Stimulated activated naive CD8-positive, alpha-beta T cell treated with anti-CD3 and anti-CD28 coated beads, Interleukin-15, Interleukin-2, amounts not matched to agents 100 ng/mL and 50 ng/mL, for 24 hours (primary cell): ENCODE data around the gene GARS1.
A peak's percentile ranks its signal among the peaks of the same experiment; 100 is the strongest.
"Not testable (repeated sequence)": the region's sequence is repeated elsewhere in the genome, so short reads cannot be mapped to it uniquely, and the experiment has no call there.

Experiments
- H3K27ac Mint-ChIP-seq: one replicate; pipeline ENCODE4 v1.8.0; 2021; ENCODE audit warnings: mild to moderate bottlenecking, mixed read lengths
- H3K27me3 Mint-ChIP-seq: one replicate; pipeline ENCODE4 v1.8.0; 2021; ENCODE audit warnings: mixed read lengths
- H3K36me3 Mint-ChIP-seq: one replicate; pipeline ENCODE4 v1.8.0; 2021; ENCODE audit warnings: low read depth, mixed read lengths
- H3K4me1 Mint-ChIP-seq: one replicate; pipeline ENCODE4 v1.8.0; 2021; ENCODE audit warnings: low read depth, mixed read lengths
- H3K4me3 Mint-ChIP-seq: one replicate; pipeline ENCODE4 v1.8.0; 2021; ENCODE audit warnings: mild to moderate bottlenecking, mixed read lengths
- H3K9me3 Mint-ChIP-seq: one replicate; pipeline ENCODE4 v1.8.0; 2021; ENCODE audit warnings: mixed read lengths

GARS1 gene

GRCh38 chr7:30630986-30631385 is 36.3 kb downstream of the GARS1 start:
- Mint-ChIP-seq H3K36me3 (peaks cover 88% of the 10 kb centered on the region), H3K4me3 (no peak overlapping the region), H3K4me1 (peaks cover 16% of the 10 kb centered on the region), H3K27me3 (no peaks in the 10 kb centered on the region), H3K9me3 (peaks cover 6% of the 10 kb centered on the region), H3K27ac (no peak overlapping the region)

GRCh38 chr7:30633223-30633622 is 38.5 kb downstream of the GARS1 start:
- H3K27ac Mint-ChIP-seq: no peak overlapping the region
- peaks cover 71% of the 10 kb centered on the region for H3K36me3 Mint-ChIP-seq
- peaks cover 6% of the 10 kb centered on the region for H3K9me3 Mint-ChIP-seq
- H3K4me3 Mint-ChIP-seq: no peak overlapping the region
- no peaks in the 10 kb centered on the region for H3K4me1 Mint-ChIP-seq
- no peaks in the 10 kb centered on the region for H3K27me3 Mint-ChIP-seq

DNA sequence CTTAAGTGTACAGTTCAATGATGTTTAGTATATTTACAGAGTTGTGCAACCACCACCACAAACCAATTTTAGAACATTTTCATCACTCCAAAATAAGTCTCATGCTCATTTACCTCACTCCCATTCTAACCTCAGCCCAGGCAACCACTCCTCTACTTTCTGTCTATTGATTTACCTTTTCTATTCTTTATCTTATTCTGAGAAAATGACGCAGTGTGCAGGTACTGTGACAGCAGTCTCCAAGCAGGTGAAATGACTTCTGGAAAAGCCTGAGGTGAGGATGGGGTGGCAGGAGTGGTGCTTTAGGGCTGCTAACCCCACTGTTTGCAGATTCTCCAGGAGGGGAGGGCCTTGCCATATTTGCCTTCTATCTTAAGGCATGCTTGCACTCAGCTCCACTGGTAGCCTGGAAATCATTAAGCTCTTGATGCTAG is 39.5 kb downstream of the GARS1 start:
- H3K27me3 Mint-ChIP-seq: no peaks in the 10 kb centered on the region
- no peak overlapping the region for H3K4me3 Mint-ChIP-seq
- no peak overlapping the region for H3K27ac Mint-ChIP-seq
- H3K9me3 Mint-ChIP-seq: peaks cover 6% of the 10 kb centered on the region
- H3K36me3 Mint-ChIP-seq: peaks cover 61% of the 10 kb centered on the region
- H3K4me1 Mint-ChIP-seq: no peaks in the 10 kb centered on the region

DNA sequence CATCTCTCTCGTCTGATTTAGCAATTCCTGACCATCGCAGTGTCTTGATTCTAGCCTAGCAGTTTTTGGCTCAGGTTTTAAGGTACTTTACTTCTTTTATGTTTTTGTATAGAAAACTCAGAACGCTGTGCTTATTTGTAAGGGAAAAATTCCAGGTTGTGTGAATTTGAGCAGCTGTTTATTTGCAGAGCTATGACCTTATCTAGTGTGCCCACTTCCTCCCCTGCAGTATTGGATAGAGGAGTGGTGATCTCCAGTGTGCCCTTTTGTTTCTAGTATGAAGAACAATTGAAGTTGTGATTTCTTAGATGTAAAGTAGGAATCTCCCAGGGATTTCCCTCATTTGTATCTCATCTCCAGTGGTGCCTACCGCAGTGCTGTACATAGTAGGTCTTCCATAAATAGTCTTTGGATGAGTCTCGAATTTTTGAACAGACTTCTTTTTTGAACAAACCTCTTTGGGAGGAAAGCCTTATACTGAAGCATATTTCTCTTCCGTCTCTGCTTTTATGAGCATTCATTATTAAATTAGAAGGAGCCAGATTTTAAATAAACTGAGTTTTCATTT is 40.0 kb downstream of the GARS1 start:
- peaks cover 56% of the 10 kb centered on the region for H3K36me3 Mint-ChIP-seq
- no peaks in the 10 kb centered on the region for H3K27me3 Mint-ChIP-seq
- H3K27ac Mint-ChIP-seq: peak overlapping the region; percentile 49
- H3K9me3 Mint-ChIP-seq: peaks cover 6% of the 10 kb centered on the region
- no peak overlapping the region for H3K4me3 Mint-ChIP-seq
- no peaks in the 10 kb centered on the region for H3K4me1 Mint-ChIP-seq

DNA sequence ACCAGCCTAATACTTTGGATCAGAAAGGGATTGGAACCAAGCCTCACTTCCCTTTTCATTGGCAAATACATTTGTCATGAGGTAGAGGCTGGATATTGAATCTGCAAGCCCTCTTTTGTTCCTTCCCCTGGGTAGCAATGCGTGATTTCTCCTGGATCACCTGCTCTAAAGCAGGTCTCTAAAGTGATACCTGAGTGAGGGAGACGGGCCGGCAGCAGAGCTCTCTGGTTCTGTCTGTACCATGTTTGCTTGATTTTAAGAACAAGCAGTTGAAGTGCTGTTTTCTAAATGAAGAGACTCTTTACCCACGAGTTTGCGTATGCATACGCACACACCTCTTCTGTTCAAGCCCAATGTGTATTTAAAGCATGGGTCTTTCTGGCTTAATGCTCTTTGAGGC is 41.1 kb downstream of the GARS1 start:
- H3K4me1 Mint-ChIP-seq: no peaks in the 10 kb centered on the region
- no peak overlapping the region for H3K4me3 Mint-ChIP-seq
- no peak overlapping the region for H3K27ac Mint-ChIP-seq
- H3K9me3 Mint-ChIP-seq: peaks cover 6% of the 10 kb centered on the region
- H3K27me3 Mint-ChIP-seq: no peaks in the 10 kb centered on the region
- peaks cover 52% of the 10 kb centered on the region for H3K36me3 Mint-ChIP-seq

- H3K27ac Mint-ChIP-seq, H3K9me3 Mint-ChIP-seq, H3K4me3 Mint-ChIP-seq, H3K27me3 Mint-ChIP-seq, H3K4me1 Mint-ChIP-seq: not testable (repeated sequence)
- H3K36me3 Mint-ChIP-seq: peaks cover 21% of the 10 kb centered on the region
Observed at GRCh38 chr7:30642322-30642721, 47.6 kb downstream of the GARS1 start.

DNA sequence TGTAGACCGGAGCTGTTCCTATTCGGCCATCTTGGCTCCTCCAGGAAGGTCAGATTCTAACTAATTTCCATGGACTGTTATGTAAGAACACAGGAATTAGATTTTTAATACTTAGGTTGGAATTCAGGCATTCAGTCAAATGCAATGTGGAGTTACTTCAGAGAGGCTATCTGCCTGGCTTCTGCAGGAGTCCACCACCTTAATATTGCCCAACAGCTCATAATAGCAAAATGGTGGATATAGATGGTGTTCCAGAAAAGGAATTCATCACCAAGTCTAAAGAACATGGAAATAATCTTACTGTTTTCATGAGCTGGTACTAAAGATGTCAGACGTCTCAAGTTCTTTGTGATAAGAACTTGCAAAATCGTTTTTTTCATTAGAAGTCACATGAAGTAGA is 48.1 kb downstream of the GARS1 start:
- Mint-ChIP-seq H3K27ac (no peak overlapping the region), H3K4me1 (no peaks in the 10 kb centered on the region), H3K4me3 (no peak overlapping the region), H3K27me3 (no peaks in the 10 kb centered on the region), H3K36me3 (peaks cover 21% of the 10 kb centered on the region), H3K9me3 (no peaks in the 10 kb centered on the region)

- Mint-ChIP-seq H3K27me3 (no peaks in the 10 kb centered on the region), H3K27ac (no peak overlapping the region), H3K9me3 (no peaks in the 10 kb centered on the region)
Observed at GRCh38 chr7:30644286-30644955, 49.7 kb downstream of the GARS1 start.

DNA sequence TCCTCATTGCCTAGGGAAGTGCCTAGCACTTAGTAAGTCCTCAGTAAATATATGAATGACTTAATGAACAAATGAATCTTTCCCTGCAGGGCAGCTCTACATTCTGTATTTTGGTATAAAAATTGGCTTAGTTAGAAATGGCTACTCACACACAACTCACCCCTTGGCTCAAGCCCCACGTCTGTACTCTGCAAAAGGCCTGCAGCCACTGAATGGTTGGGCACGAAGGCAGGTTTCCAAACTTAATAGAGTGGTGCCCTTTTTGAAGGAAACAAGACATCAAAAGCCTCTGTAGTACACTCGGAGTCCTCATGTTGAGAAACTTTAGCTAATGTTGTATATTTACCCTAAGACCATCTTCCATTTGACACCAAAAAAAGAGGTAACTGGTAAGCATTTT is 51.0 kb downstream of the GARS1 start:
- no peaks in the 10 kb centered on the region for H3K4me1 Mint-ChIP-seq
- H3K9me3 Mint-ChIP-seq: no peaks in the 10 kb centered on the region
- H3K27me3 Mint-ChIP-seq: no peaks in the 10 kb centered on the region
- H3K27ac Mint-ChIP-seq: no peak overlapping the region
- no peak overlapping the region for H3K4me3 Mint-ChIP-seq
- H3K36me3 Mint-ChIP-seq: peaks cover 21% of the 10 kb centered on the region

More at GRCh38 chr7:30644286-30644955, 49.7 kb downstream of the GARS1 start:
- Mint-ChIP-seq H3K4me1 (no peaks in the 10 kb centered on the region), H3K4me3 (no peak overlapping the region), H3K36me3 (peaks cover 21% of the 10 kb centered on the region)

DNA sequence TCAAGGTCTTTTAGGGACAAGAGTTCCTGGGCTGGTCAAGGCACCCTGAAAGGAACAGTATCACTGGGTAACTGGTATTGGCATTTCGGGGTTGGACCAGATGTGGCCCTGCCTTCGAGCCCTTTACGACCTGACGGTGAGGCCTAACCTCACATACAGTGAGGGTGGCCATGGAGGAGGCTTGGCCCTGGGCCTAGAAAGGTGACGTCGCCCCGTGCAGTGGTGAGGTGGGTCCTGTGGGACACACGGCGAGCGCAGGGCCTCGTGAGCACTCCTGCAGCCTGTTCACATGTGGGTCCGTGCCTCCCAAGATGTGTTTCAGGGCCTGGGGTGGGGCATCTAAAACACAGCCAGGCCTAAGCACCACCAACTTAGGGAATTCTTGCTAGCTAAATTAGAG is 51.5 kb downstream of the GARS1 start:
- no peaks in the 10 kb centered on the region for H3K9me3 Mint-ChIP-seq
- no peak overlapping the region for H3K4me3 Mint-ChIP-seq
- peaks cover 21% of the 10 kb centered on the region for H3K36me3 Mint-ChIP-seq
- no peaks in the 10 kb centered on the region for H3K4me1 Mint-ChIP-seq
- H3K27ac Mint-ChIP-seq: no peak overlapping the region
- H3K27me3 Mint-ChIP-seq: no peaks in the 10 kb centered on the region

- H3K4me1 Mint-ChIP-seq: no peaks in the 10 kb centered on the region
- H3K9me3 Mint-ChIP-seq: no peaks in the 10 kb centered on the region
- peaks cover 18% of the 10 kb centered on the region for H3K36me3 Mint-ChIP-seq
- H3K27ac Mint-ChIP-seq: no peak overlapping the region
- H3K4me3 Mint-ChIP-seq: no peak overlapping the region
- no peaks in the 10 kb centered on the region for H3K27me3 Mint-ChIP-seq
Observed at GRCh38 chr7:30647589-30648364, 53.1 kb downstream of the GARS1 start.

- no peaks in the 10 kb centered on the region for H3K4me1 Mint-ChIP-seq
- no peak overlapping the region for H3K27ac Mint-ChIP-seq
Observed at GRCh38 chr7:30648744-30649540, 54.3 kb downstream of the GARS1 start.

GRCh38 chr7:30649717-30650420 is 55.2 kb downstream of the GARS1 start:
- Mint-ChIP-seq H3K9me3 (no peaks in the 10 kb centered on the region), H3K36me3 (peaks cover 9% of the 10 kb centered on the region), H3K4me3 (no peak overlapping the region), H3K27me3 (no peaks in the 10 kb centered on the region), H3K27ac (no peak overlapping the region), H3K4me1 (no peaks in the 10 kb centered on the region)

More at GRCh38 chr7:30648744-30649540, 54.3 kb downstream of the GARS1 start:
- Mint-ChIP-seq H3K36me3 (peaks cover 15% of the 10 kb centered on the region), H3K27me3 (no peaks in the 10 kb centered on the region), H3K4me3 (no peak overlapping the region), H3K9me3 (no peaks in the 10 kb centered on the region)

- no peaks in the 10 kb centered on the region for H3K4me1 Mint-ChIP-seq
- no peak overlapping the region for H3K27ac Mint-ChIP-seq
- H3K36me3 Mint-ChIP-seq: peaks cover 3% of the 10 kb centered on the region
- H3K27me3 Mint-ChIP-seq: no peaks in the 10 kb centered on the region
- no peak overlapping the region for H3K4me3 Mint-ChIP-seq
- H3K9me3 Mint-ChIP-seq: no peaks in the 10 kb centered on the region
Observed at GRCh38 chr7:30650421-30650808, 55.7 kb downstream of the GARS1 start.
